HG03378 (cell line): ENCODE measurements around the gene AGER.
"Not testable (repeated sequence)": the region's sequence is repeated elsewhere in the genome, so short reads cannot be mapped to it uniquely, and the experiment has no call there.

Experiments
- ATAC-seq: cut with Tn5 transposase; IDR thresholded peaks from one replicate; pipeline ENCODE4 v1.9.1; 2021; ENCODE audit warnings: mild to moderate bottlenecking, moderate library complexity; ENCODE audit not compliant: unreplicated experiment

The AGER gene

DNA sequence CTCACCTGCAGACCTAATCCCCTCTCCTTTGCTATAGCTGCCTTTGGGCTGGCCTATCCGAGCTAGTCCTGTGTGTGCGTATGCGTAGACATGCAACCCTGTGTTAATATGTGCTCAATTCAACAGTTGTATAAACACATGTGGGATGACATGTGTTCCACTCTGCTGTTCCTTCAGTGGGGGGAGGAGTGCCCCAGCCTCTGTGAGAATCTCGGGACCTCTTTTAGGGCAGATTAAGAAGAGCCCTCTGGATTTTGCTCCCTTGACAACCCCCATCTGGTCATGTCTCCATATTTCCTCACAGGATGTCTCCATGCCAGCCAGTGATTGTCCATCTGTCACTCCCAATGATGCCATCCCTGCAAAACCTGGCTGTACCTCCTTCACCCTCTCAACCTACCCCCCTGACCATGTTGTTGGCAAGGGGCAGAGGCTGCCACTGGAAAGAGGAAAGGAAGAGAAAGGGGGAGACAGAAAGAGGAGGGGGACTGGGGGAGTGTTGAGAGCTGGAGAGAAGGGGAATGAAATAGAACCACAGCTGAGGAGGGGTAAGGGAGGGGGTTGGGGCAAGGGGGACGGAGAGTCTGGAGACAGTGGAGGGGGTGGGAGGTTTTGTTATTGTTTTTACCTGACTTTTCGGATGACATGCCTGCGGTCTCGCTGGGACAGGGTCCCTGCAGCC, 32.7 kb downstream of the AGER start:
- no peak for ATAC-seq

DNA sequence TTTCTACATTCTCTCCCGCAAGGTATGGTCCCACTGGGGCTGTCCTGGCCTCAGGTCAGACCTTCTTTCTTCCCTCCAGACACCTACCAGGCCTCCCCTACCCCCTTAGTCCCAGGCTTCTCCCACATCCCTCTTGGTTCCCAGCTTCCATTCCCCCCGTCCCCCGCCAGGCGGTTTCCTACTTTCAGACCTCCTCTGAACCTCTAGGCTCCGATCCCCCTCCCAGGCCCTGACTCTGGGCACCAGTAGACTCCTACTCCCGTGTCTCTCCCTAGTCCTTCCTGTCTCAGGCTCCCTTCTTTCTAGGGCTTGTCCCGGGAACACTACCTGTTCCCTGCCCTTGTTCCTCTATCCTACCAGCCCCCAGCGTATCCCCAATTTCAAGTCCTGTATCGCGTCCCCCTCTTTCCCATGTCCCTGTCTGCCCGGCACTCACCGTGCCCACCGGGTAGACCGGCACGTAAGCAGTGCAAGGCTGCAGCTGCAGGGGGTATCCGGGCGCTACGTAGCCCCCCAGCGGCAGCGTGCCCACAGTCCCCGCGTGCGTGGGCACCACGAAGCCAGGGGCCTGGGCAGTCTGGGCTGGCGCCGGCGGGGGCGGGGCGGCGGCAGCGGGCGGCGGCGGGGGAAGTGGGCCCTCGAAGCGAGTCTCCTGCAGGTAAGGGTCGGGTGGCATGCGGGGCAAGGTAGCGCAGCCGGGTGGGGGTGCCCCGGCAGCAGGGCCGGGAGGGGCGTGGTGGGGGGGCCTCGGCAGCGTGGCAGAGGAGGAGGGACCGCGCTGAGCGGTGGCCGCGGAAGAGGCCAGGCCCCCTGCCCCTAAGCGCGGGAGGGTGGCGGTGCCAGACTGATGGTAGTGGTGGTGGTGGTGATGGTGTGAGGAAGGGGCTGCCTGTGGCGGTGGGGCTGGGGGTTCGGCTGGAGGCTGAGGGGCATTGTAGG, 33.9 kb downstream of the AGER start:
- no peak for ATAC-seq

DNA sequence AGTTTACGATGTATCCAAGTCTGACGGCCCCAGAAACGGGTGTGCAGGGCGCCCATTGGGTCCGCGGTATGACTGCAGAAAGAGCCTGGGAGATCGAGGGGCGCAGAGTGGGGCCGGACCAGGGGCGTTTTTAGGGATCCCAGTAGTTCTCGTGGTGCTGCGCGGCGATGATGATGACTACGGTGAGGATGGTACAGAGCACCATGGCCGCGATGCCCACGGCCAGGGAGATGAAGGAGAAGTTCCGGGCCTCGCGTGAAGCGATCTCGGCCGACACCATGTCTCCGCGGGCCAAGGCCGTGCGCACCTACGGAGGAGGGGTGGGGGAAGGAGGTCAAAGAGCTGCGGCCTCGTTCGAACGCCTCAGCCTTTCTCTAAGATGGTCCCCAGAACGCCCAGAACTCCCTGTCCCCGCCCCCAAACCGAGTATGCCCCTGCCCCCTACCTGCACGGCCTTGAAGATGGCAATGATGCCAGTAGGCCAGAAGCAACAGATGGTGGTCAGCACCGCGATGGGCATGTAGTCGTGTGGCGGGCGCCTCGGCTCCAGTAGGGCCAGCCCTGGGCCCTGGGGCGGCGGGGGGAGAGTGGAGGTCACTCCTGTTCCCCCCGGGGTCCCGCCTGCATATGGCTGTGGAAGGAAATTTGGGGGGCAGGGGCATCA, 34.8 kb downstream of the AGER start:
- no peak for ATAC-seq

DNA sequence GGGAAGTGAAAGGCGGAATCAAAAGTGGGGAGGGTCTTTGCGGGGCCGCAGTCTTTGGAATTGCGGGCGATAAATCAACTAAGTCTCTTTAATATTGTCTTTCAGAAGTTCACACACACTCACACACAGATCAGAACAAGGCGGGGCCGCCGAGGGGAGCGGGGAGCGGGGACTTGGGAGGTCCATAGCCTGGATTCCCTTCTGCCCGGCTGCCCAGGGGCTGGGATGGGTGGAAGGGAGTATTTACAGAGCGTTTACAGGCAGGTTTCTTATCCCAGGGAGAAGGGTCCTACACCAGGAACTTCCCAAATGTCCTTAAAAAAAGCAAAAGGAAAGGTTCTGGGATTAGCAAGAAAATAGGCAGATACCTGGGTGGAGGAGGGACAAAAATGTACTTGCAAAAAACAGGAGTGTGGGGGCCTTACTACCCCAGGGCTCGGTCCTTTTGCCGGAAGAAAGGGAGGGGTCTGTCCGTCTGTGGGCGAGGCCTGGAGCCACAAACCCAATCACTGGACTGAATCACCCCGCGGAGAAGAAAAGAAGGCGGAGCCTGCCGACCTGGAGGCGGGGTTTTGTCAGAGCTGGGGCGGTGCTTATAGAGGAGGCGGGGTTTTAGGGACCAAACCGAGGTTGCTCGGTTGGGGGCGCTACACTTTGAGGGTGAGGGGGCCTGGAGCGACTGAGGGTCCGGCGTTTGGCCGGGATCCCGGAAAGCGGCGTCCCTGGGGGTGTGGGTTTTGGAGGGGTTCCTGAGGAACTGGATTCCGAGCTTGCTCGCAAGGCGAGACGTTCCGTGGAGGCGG, 35.6 kb downstream of the AGER start:
- ATAC-seq, result no peak

- ATAC-seq, result no peak
These were observed 36.5 kb downstream of the AGER start for GRCh38 chr6:32147401-32148132.

- no peak for ATAC-seq
These were observed 37.4 kb downstream of the AGER start for GRCh38 chr6:32146687-32147086.

DNA sequence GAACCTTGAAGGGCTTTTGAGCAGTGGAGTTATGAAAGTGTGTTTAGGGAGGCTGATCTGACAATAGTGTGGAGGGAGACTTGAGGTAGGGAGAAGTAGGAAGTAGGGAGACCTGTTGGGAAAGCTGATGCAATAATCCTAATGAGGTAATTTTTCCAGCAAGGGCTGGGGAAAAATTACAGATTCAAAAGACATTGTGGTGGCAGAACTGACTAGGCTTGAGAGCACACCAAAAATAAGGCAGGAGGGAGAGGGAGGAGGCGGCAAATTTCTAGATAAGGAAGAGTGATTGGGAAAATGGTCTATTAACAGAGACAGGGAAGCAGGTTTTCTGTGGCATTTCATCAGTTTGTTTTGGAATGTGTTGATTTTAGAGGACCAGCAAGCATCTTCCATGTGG, 37.8 kb downstream of the AGER start:
- no peak for ATAC-seq

DNA sequence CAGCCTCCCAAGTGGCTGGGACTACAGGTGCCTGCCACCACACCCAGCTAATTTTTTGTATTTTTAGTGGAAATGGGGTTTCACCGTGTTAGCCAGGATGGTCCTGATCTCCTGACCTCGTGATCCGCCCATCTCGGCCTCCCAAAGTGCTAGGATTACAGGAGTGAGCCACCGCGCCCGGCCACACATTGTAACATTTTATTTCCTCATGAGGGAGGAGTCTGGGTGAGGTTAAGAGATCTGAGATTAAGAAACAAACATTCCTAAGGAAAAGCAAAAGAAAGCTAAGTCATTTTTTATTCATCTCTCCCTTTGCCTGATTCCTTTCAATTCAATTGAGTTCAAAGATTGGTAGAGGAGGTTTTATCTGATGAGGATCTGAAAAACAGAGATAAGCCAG, 39.8 kb downstream of the AGER start:
- not testable (repeated sequence) for ATAC-seq

- ATAC-seq, result no peak
These were observed 43.5 kb downstream of the AGER start for GRCh38 chr6:32140420-32141046.

GRCh38 chr6:32139590-32139989, 44.5 kb downstream of the AGER start:
- ATAC-seq, result no peak

- no peak for ATAC-seq
These were observed 46.6 kb downstream of the AGER start for GRCh38 chr6:32137454-32137853.

DNA sequence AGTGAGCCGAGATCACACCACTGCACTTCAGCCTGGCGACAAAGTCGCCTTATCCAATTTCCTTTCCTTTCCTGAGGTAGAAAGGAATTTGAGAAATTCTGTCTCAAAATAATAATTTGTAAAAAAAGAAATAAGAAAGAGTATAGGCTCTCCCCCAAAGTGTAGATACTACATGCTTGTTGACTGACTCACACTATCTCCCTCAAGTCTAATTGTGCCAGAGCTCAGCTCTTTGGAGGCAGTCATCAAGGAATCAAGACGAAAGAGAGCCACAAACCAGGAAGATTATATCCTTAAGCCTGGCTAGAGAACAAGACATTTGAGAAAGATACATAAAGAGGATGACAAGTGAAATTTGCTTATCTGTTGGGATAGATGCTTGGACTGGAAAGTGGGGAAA, 50.3 kb downstream of the AGER start:
- no peak for ATAC-seq

GRCh38 chr6:32132110-32132509, 51.9 kb downstream of the AGER start:
- no peak for ATAC-seq

GRCh38 chr6:32131439-32131948, 52.6 kb downstream of the AGER start:
- no peak for ATAC-seq
